Stimulated activated CD8-positive, alpha-beta memory T cell treated with anti-CD3 and anti-CD28 coated beads, Interleukin-12 subunit alpha, Interleukin-12 subunit beta, amount 100 ng/mL, for 24 hours (primary cell): ENCODE results near the gene ARSB.
"Not testable (repeated sequence)": the region's sequence is repeated elsewhere in the genome, so short reads cannot be mapped to it uniquely, and the experiment has no call there.

ENCODE experiments used
- DNase-seq: peaks from one replicate; pipeline ENCODE4 v3.0.0-alpha.2; 2020; ENCODE audit errors: extremely low read depth

Gene ARSB

GRCh38 chr5:78903353-78903752 lies 81.8 kb downstream of the ARSB start:
- no peak for DNase-seq

- DNase-seq = no peak
Measured at GRCh38 chr5:78899922-78900362, 85.2 kb downstream of the ARSB start.

GRCh38 chr5:78896132-78896531 lies 89.0 kb downstream of the ARSB start:
- no peak for DNase-seq

GRCh38 chr5:78895616-78896015 lies 89.5 kb downstream of the ARSB start:
- no peak for DNase-seq

GRCh38 chr5:78893940-78894677 lies 91.0 kb downstream of the ARSB start:
- DNase-seq = no peak

GRCh38 chr5:78890667-78891379 lies 94.3 kb downstream of the ARSB start:
- no peak for DNase-seq

- no peak for DNase-seq
Measured at GRCh38 chr5:78889369-78890140, 95.6 kb downstream of the ARSB start.

- DNase-seq = no peak
Measured at GRCh38 chr5:78888580-78889368, 96.3 kb downstream of the ARSB start.

GRCh38 chr5:78887384-78888118 lies 97.6 kb downstream of the ARSB start:
- no peak for DNase-seq

- DNase-seq = no peak
Measured at GRCh38 chr5:78886341-78887230, 98.5 kb downstream of the ARSB start.

- DNase-seq = no peak
Measured at GRCh38 chr5:78881884-78882283, 103.2 kb downstream of the ARSB start.

- no peak for DNase-seq
Measured at GRCh38 chr5:78879516-78879915, 105.6 kb downstream of the ARSB start.

GRCh38 chr5:78866076-78866475 lies 119.0 kb downstream of the ARSB start:
- not testable (repeated sequence) for DNase-seq

- DNase-seq = no peak
Measured at GRCh38 chr5:78858364-78858763, 126.7 kb downstream of the ARSB start.

- no peak for DNase-seq
Measured at GRCh38 chr5:78855026-78855425, 130.1 kb downstream of the ARSB start.

- DNase-seq = not testable (repeated sequence)
Measured at GRCh38 chr5:78851891-78852290, 133.2 kb downstream of the ARSB start.

- DNase-seq = no peak
Measured at GRCh38 chr5:78845470-78845869, 139.6 kb downstream of the ARSB start.

- no peak for DNase-seq
Measured at GRCh38 chr5:78843436-78843835, 141.7 kb downstream of the ARSB start.

- no peak for DNase-seq
Measured at GRCh38 chr5:78841767-78842166, 143.3 kb downstream of the ARSB start.

- no peak for DNase-seq
Measured at GRCh38 chr5:78838753-78839152, 146.4 kb downstream of the ARSB start.
